Activated T-cell treated with anti-CD3 and anti-CD28 coated beads for 4 hours (primary cell): ENCODE measurements around the gene DEPDC5.

Experiments used
- DNase-seq: peaks from one replicate; pipeline ENCODE4 v3.0.0-alpha.2; 2020

The DEPDC5 gene

GRCh38 chr22:31953261-31953660, 199.4 kb downstream of the DEPDC5 start:
- no peak for DNase-seq

DNA sequence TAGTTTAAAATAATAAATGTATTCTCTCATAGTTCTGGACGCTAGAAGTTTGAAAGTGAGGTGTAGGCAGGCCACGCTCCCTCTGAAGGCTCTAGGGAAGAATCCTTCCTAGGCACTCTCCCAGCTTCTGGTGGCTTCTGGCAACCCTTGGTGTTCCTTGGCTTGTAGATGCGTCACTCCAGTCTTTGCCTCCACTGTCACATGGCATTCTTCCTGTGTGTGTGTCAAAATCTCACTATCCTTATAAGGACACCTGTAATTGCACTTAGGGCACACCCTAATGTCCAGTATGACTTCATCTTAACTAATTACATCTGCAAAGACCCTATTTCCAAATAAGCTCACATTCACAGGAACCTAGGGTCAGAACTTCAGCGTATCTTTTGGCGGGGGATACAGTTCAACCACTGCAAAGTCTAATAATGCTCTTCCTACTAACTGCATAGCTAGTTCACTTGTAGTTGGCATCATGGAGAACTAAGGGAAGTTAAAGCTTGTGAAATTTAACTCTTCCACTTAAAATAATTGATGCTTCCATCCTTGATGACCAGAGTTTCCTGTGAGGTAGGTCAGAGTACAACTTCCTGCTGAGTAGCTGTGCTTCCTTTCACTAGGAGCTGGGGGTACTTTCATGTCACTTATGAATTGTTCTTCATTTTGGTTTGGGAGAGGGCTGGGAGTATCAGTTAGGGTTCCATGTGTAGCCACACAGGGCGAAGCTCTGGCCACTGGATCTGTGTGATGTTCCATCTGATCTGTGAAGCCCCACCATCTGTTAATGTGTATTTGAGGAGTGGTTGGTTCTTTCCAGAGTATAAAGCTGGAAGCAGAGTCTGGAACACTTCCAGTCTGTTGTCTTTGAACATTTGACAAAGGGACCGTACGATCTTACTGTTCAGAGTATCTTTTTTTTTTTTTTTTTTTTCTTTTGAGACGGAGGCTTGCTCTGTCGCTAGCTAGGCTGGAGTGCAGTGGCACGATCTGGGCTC, 201.0 kb downstream of the DEPDC5 start:
- no peak for DNase-seq

GRCh38 chr22:31956360-31956759, 202.5 kb downstream of the DEPDC5 start:
- DNase-seq = no peak
